ENCODE data around the gene NCOA3. TPM values are rescaled to one million over a fixed set of nuclear protein-coding genes. Genes with fewer than 3 reads are reported as not detected.
A peak's percentile ranks its signal among the peaks of the same experiment; 100 is the strongest.

NCOA3 gene
- total and polyA plus RNA-seq, 10 of the 15 experiments (the other 5 are each of a cell fraction or from before 2014, with no cell fraction given), result 16.9 to 96.2 (median 73.6) TPM

- no peak overlapping the region for H3K4me3 ChIP-seq
- TSS peak; percentile 44 for BruUV-seq (replicated peaks)
- WGBS (ENCODE audit: insufficient coverage, insufficient replicate concordance, low lambda C conversion rate, missing lambda C conversion rate), result 98% methylated on average over 2 of the region's 2 CpGs
- SMC1A ChIA-PET (ENCODE audit: uncharacterized antibody, unreplicated experiment), result interaction anchor here (0.6 to 1.6 kb wide), 6 partner anchors 13 to 239 kb away, joined by 3 to 9 read pairs (median 4); no protein-coding TSS in a partner anchor
- DNase-seq (ENCODE audit: low read depth, low spot score) (no peak), FAIRE-seq (no peak), ATAC-seq (no peak)
- POLR2A ChIA-PET, result interaction anchor here (0.9 kb wide), 1 partner anchor 10 kb away, joined by 3 read pairs; no protein-coding TSS in a partner anchor
- intact Hi-C loops (cut with micrococcal nuclease; ENCODE audit: unreplicated experiment), result loop anchor here (5.0 to 10.0 kb wide), 2 partner anchors 211 to 868 kb away; no protein-coding TSS in a partner anchor
- H3K27me3 ChIP-seq (replicated peaks in 1 of 2; ENCODE audit: control insufficient read depth in 2 of 2, insufficient read depth in 2 of 2, low read length in 1 of 2), result no peaks in the 10 kb centered on the region
- RAD21 ChIA-PET (ENCODE audit: unreplicated experiment), result interaction anchor here (0.9 to 1.8 kb wide), 7 partner anchors 13 to 427 kb away, joined by 3 to 7 read pairs (median 3); no protein-coding TSS in a partner anchor
- H3K9me3 ChIP-seq (replicated peaks; ENCODE audit: control insufficient read depth, insufficient read depth, low read length), result no peaks in the 10 kb centered on the region
- in situ Hi-C loops (cut with MboI), result loop anchor here (5.0 kb wide), 2 partner anchors 226 to 346 kb away; no protein-coding TSS in a partner anchor
- no peak overlapping the region for H2AFZ ChIP-seq (ENCODE audit: control insufficient read depth, low read depth, low read length)
- H4K20me1 ChIP-seq (ENCODE audit: control insufficient read depth, insufficient read depth), result no peaks in the 10 kb centered on the region
- H3K36me3 ChIP-seq (ENCODE audit: control insufficient read depth in 2 of 2, insufficient read depth in 2 of 2, low read length in 1 of 2), result peaks cover 6 to 32% of the 10 kb centered on the region in 2 experiments
- CTCF ChIA-PET, result interaction anchor here (0.6 to 2.1 kb wide), 6 partner anchors 9 to 350 kb away, joined by 4 to 11 read pairs (median 4); no protein-coding TSS in a partner anchor
- H3K9ac ChIP-seq (ENCODE audit: control insufficient read depth, insufficient read depth, low read length), result no peak overlapping the region
- H3K4me2 ChIP-seq (ENCODE audit: control insufficient read depth, insufficient read depth), result no peak overlapping the region
- TF ChIP-seq BACH1 (IDR thresholded peaks at IDR 0.05; ENCODE audit: borderline replicate concordance) (no peak), IRF3 (IDR thresholded peaks at IDR 0.05) (no peak), USF2 (IDR thresholded peaks at IDR 0.05; ENCODE audit: borderline replicate concordance, low read depth, low read length) (no peak), EED (IDR thresholded peaks at IDR 0.05; ENCODE audit: low read depth) (no peak), CBX3 (IDR thresholded peaks at IDR 0.05; ENCODE audit: borderline replicate concordance, low read depth) (no peak), KLF5 (IDR thresholded peaks at IDR 0.05; ENCODE audit: partially characterized antibody) (no peak), SIN3A (IDR thresholded peaks at IDR 0.05; ENCODE audit: low read depth, low read length) (no peak), BMI1 (IDR thresholded peaks at IDR 0.05; ENCODE audit: borderline replicate concordance) (no peak), BRCA1 (IDR thresholded peaks at IDR 0.05; ENCODE audit: low read depth, low read length) (no peak), YBX1 (IDR thresholded peaks at IDR 0.05) (no peak), TCF3 (IDR thresholded peaks at IDR 0.05; ENCODE audit: borderline replicate concordance, insufficient read depth, low read depth, low read length) (no peak)
- no peak overlapping the region for H3K27ac ChIP-seq (ENCODE audit: control insufficient read depth, insufficient read depth)
- peaks cover 32% of the 10 kb centered on the region for H3K79me2 ChIP-seq (ENCODE audit: control insufficient read depth, insufficient read depth, low read length)
- H3K4me1 ChIP-seq (ENCODE audit: control insufficient read depth, insufficient read depth, low read length), result peaks cover 10% of the 10 kb centered on the region
Measured at GRCh38 chr20:47623206-47623605, 121.5 kb downstream of the NCOA3 start.

All from GM12878 (cell line).